Measurements from ENCODE around the gene EAPP.
"Not testable (repeated sequence)": the region's sequence is repeated elsewhere in the genome, so short reads cannot be mapped to it uniquely, and the experiment has no call there.

EAPP gene

GRCh38 chr14:34538096-34538495, 1.4 kb downstream of the EAPP start:
- not testable (repeated sequence) for DNase-seq (ENCODE audit: low read depth in 2 of 2, low spot score in 1 of 2)

DNA sequence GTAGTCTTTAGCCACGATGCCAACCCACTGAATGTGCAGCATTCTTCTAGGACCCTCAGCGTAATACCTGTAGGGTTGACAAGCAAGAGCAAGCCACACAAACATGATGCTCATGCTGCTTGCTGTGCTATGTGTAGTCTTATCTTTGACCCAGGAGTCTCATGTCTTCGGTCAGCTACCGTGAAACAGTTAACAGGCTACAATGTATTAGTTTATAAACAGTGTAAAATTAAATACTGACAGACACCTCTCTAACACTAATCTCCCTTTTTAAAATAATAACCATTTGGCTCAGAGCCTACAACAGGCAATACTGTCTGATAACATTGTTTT, 1.9 kb downstream of the EAPP start:
- DNase-seq (ENCODE audit: low read depth in 2 of 2, low spot score in 1 of 2) = no peak

DNA sequence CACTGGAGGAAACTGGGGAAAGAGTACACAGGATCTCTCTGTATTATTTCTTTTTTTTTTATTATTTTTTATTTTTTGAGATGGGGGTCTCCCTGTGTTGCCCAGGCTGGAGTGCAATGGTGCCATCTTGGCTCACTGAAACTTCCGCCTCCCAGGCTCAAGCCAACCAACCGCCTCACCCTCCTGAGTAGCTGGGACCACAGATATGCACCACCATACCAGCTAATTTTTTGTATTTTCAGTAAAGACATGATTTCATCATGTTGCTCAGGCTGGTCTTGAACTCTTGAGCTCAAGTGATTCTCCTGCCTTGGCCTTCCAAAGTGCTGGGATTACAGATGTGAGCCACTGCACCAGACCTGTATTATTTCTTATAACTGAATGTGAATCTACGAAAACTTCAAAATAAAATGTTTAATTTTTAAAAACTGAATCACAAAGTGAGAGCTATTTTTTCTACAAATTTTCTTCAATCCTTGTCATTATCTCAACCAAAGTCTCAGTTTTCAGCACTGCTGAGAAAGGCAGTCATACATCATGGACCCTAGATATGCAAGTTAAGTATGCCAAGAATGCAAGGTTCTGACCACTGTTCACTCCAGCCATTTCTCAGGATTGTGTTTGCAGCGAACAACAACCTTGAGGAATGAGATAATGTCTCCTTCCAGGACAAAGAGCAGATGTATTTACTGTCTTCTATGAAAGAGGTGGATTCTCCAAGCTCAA, 2.4 kb downstream of the EAPP start:
- DNase-seq (ENCODE audit: low read depth in 2 of 2, low spot score in 1 of 2) = no peak

GRCh38 chr14:34527591-34527990, 11.9 kb downstream of the EAPP start:
- no peak for DNase-seq (ENCODE audit: low read depth in 2 of 2, low spot score in 1 of 2)

- DNase-seq (ENCODE audit: low read depth in 2 of 2, low spot score in 1 of 2) = not testable (repeated sequence)
Observed at GRCh38 chr14:34524216-34524615, 15.3 kb downstream of the EAPP start.

- DNase-seq (ENCODE audit: low read depth in 2 of 2, low spot score in 1 of 2) = no peak
Observed at GRCh38 chr14:34522496-34522895, 17.0 kb downstream of the EAPP start.

DNA sequence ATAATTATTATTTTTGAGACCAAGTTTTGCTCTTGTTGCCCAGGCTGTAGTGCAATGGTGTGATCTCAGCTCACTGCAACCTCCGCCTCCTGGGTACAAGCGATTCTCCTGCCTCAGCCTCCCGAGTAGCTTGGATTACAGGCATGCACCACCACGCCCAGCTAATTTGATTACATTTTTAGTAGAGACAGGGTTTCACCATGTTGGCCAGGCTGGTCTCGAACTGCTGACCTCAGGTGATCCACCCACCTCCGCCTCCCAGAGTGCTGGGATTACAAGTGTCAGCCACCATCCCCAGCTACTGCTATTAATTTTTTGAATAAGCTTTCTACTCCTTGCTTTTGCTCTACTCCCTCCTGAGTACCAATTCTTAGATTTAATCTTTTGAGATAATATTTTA, 18.4 kb downstream of the EAPP start:
- DNase-seq (ENCODE audit: low read depth in 2 of 2, low spot score in 1 of 2) = not testable (repeated sequence)

DNA sequence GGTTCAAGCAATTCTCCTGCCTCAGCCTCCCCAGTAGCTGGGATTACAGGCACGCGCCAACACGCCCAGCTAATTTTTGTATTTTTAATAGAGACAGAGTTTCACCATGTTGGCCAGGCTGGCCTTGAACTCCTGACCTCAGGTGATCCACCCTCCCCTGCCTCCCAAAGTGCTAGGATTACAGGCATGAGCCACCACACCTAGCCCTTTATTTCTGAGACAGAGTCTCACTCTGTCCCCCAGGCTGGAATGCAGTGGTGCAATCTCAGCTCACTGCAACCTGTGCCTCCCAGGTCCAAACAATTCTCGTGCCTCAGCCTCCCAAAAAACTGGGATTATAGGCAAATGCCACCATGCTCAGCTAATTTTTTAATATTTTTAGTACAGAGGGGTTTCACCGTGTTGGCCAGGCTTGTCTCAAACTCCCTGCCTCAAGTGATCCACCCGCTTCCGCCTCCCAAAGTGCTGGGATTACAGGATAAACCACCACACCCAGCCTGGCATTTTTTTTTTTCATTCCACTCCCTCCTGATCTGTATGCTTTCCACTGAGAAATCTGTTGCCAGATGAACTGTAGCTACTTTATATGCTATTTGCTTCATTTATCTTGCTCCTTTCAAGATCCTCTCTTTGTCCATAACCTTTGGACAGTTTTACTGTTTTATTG, 19.1 kb downstream of the EAPP start:
- DNase-seq (ENCODE audit: low read depth in 2 of 2, low spot score in 1 of 2) = not testable (repeated sequence)

- DNase-seq (ENCODE audit: low read depth in 2 of 2, low spot score in 1 of 2) = no peak
Observed at GRCh38 chr14:34507884-34508283, 31.6 kb downstream of the EAPP start.

DNA sequence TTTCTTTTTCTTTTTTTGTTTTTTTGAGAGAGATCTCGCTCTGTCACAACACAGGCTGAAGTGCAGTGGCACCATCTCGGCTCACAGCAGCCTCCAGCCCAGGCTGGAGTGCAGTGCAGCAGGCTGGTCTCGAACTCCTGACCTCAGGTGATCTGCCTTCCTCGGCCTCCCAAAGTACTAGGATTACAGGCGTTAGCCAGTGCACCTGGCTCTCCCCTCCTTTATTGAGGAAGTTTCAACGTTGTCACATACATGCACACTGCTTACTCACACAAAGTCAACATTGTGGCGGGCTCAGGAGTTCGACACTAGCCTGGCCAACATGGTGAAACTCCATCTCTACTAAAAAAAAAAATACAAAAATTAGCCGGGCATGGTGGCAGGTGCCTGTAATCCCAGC, 32.0 kb downstream of the EAPP start:
- no peak for DNase-seq (ENCODE audit: low read depth in 2 of 2, low spot score in 1 of 2)

- DNase-seq (ENCODE audit: low read depth in 2 of 2, low spot score in 1 of 2) = not testable (repeated sequence)
Observed at GRCh38 chr14:34505124-34505491, 34.4 kb downstream of the EAPP start.

- not testable (repeated sequence) for DNase-seq (ENCODE audit: low read depth in 2 of 2, low spot score in 1 of 2)
Observed at GRCh38 chr14:34504027-34504426, 35.5 kb downstream of the EAPP start.

DNA sequence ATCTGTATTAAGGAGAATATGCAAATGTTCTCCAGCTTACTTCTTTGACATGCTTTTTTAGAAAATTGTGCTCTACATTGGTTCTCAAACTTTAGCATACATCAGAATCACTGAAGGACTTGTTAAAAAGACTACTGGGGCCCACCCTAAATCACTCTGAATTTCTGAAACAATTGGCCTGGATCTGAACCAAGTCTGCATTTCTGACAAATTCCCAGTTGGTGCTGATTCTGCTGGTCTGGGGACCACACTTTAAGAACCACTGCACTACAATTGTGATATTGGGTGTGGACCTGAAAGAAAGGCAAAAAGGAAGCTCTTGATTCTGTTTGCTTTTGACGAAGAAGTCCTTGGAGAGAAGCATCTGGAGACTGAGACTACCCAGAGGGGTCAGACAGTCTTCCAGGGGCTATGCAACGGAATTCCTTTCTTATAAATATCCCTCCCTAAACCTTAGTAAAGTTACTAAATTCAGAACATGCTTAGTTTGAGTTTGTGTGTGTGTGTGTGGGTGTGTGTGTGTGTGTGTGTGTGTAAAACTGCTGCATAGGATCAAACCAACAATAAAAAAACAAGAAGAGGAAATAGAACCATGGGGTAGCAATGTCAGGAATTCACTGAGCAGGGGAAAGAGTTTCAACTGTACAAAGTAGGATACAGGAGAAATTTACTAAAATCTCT, 36.8 kb downstream of the EAPP start:
- no peak for DNase-seq (ENCODE audit: low read depth in 2 of 2, low spot score in 1 of 2)

GRCh38 chr14:34502001-34502400, 37.5 kb downstream of the EAPP start:
- no peak for DNase-seq (ENCODE audit: low read depth in 2 of 2, low spot score in 1 of 2)

DNA sequence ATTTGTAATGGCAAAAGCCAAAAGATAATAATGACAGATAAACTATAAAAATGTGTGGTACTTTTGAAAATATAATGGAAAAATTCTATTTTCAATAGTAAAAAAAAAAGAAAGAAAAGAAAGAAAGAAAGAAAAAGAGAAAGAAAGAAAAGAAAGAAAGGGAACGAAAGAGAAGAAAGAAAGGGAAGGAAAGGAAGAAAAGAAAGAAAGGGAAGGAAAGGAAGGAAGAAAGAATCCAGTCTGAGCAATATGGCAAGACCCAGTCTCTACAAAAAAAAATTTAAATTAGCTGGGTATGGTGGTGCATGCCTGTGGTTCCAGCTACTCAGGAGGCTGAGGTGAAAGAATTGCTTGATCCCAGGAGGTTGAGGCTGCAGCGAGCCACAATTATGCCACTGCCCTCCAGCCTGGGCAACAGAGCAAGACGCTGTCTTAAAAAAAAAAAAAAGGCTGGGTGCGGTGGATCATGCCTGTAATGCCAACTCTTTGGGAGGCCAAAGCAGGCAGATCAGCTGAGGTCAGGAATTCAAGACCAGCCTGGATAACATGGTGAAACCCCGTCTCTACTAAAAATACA, 38.4 kb downstream of the EAPP start:
- no peak for DNase-seq (ENCODE audit: low read depth in 2 of 2, low spot score in 1 of 2)

DNA sequence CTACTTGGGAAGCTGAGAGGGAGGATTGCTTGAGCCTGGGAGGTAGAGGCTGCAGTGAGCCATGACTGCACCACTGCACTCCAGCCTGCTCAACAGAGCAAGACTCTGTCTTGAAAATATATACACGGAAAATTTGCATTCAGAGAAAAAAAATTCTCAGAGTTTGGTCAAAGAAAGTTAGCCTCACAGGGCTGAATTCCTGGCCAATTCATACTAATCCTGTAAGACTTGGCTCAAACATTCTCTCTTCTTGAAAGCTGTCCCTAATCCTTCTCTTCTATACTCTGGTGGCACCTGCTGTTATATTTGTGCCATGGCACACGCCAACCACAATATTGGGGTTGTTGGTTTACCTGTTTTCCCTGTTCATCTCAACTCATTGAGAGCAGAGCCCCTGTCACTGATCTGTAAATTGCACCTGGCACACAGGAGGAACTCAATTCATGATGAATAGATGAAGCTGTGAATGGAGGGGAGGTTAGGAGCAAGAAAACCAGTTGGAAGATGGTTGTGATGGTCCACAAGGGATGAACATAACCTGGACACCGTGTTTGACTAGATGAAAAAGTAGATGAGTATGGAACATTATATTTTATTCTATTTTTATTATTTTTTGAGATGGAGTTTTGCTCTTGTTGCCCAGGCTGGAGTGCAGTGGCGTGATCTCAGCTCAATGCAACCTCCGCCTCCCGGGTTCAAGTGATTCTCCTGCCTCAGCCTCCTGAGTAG, 40.7 kb downstream of the EAPP start:
- DNase-seq (ENCODE audit: low read depth in 2 of 2, low spot score in 1 of 2) = no peak

GRCh38 chr14:34496679-34497513, 42.6 kb downstream of the EAPP start:
- no peak for DNase-seq (ENCODE audit: low read depth in 2 of 2, low spot score in 1 of 2)

DNA sequence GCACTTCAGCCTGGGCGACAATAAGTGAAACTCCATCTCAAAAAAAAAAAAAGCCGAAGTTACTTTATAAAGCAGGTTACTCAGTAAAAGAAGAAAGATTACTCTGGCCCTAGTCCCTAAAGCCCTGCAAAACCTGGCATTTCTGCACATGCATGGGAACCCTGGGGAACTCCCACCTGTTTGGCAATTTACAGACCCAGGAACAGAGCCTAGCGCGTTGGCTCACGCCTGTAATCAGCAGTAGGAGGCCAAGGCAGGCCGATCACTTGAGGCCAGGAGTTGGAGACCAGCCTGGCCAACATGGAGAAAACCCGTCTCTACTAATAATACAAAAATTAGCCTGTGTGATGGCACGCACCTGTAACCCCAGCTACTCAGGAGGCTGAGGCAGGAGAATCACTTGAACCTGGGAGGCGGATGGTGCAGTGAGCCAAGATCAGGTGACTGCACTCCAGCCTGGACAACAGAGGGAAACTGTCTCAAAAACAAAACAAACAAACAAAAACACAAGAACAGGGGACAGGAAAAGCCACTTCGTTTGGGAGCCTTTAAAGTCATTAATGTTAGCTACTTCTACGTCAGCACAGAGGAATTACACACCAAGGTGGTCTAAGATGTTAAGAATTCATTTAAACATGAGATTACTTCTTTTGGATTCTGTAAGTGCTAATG, 43.4 kb downstream of the EAPP start:
- DNase-seq (ENCODE audit: low read depth in 2 of 2, low spot score in 1 of 2) = no peak

DNA sequence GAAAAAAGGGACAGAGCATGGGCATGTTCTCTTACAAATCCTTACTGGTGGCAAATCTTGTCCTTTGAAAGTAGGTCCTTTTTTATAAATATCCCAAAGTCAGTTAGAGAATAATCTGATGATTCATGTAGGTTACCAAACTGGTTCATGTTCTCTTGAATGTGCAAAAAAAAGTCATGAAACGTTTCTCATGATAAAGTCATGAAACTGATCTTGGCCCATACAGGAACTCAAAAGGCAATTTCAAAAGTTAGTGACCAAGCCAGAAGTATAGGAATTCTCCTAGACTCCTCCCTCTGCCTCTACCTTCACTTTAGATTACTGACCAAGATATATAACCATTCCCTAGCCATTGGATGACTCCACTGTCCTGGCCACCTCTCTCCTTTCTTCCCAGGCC, 50.2 kb downstream of the EAPP start:
- DNase-seq (ENCODE audit: low read depth in 2 of 2, low spot score in 1 of 2) = no peak

DNA sequence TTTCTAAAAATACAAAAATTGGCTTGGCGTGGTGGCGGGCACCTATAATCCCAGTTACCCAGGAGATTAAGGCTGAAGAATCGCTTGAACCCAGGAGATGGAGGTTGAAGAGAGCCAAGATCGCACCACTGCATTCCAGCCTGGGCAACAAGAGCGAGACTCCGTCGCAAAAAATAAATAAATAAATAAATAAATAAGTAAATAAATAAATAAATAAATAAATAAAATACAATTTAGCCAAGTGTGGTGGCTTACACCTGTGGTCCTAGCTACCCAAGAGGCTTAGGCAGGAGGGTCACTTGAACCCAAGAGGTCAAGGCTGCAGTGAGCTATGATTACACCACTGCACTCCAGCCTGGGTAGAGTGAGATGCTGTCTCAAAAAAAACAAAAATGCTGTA, 51.0 kb downstream of the EAPP start:
- no peak for DNase-seq (ENCODE audit: low read depth in 2 of 2, low spot score in 1 of 2)
